Thoracic aorta (tissue), 2 donors: ENCODE results near the gene ZNF417. TPM values are rescaled to one million over a fixed set of nuclear protein-coding genes. Genes with fewer than 3 reads are reported as not detected.
A peak's percentile ranks its signal among the peaks of the same experiment; 100 is the strongest.
"Not testable (repeated sequence)": the region's sequence is repeated elsewhere in the genome, so short reads cannot be mapped to it uniquely, and the experiment has no call there.

ENCODE experiments used
- ATAC-seq: fragments of 150-250 bp; one replicate; pipeline ENCODE4 v1.8.0; 2017; ENCODE audit warnings: low read depth; ENCODE audit not compliant: insufficient number of reproducible peaks, low FRiP score
- DNase-seq: peaks from one replicate; pipeline ENCODE4 v3.0.0-alpha.2; 2020; ENCODE audit warnings: low spot score
- H3K27ac ChIP-seq, 2 donors: fragments of 200-600 bp; sonication (generic); 1 replicate in 1 of 2; 2 replicates in 1 of 2; pipeline ENCODE4 v1.5.1; 2016; ENCODE audit warnings: mild to moderate bottlenecking in 2 of 2, moderate library complexity in 2 of 2
- H3K27me3 ChIP-seq: fragments of 200-600 bp; sonication (generic); replicated peaks from 2 replicates; pipeline ENCODE4 v1.6.0; 2016; ENCODE audit warnings: mild to moderate bottlenecking; ENCODE audit not compliant: insufficient read depth
- H3K36me3 ChIP-seq: fragments of 200-600 bp; sonication (generic); one replicate; pipeline ENCODE4 v1.5.1; 2016
- H3K4me1 ChIP-seq, 2 donors: fragments of 200-600 bp; sonication (generic); 1 replicate in 1 of 2; 2 replicates in 1 of 2; pipeline versions ENCODE4 v1.5.1 to v1.6.0; 2016; ENCODE audit warnings: low read depth in 2 of 2, mild to moderate bottlenecking in 1 of 2; ENCODE audit not compliant: control insufficient read depth in 1 of 2
- H3K4me3 ChIP-seq: fragments of 200-600 bp; sonication (generic); 2 replicates; pipeline ENCODE4 v1.5.1; 2016; ENCODE audit warnings: mild to moderate bottlenecking
- H3K9me3 ChIP-seq: fragments of 200-600 bp; sonication (generic); 2 replicates; pipeline ENCODE4 v1.5.1; 2016
- total RNA-seq, 2 donors: library from RNA; depleted of rRNA; stranded (reverse); fragments of >200 nt; gene quantifications; one replicate each; pipeline versions ENCODE4 v1.1.0 to v1.2.3, GENCODE V29; 2016
- TF ChIP-seq, protein P1 (sequence below): fragments of 200-600 bp; sonication (generic); IDR thresholded peaks from one replicate; pipeline ENCODE4 v1.5.1; 2019; ENCODE audit warnings: antibody characterized with exemption

ZNF417 gene
- total RNA-seq, 2 donors from 2014 or later = 12.6 to 17.6 TPM

DNA sequence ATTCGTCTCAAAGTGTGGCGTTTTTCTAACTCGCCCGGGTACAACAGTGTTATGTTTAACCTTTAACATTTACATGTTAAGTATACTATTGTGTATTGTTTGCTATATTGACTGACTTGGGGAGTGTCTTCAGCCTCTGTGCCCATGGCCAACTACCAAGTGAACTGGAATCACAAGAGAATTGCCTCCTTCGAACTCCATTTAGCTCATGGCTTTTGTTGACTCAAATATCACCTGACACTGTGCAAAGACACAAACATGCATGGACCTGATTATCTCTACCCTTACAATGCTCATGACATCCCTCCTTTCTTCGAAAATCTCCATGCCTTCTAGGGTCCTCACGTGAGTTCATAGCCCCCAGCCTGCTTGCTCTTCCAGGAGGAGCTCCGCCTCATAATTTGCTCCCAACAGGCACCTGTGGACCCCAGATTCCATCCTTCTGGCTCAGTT, 28.3 kb downstream of the ZNF417 start:
- H3K36me3 ChIP-seq = no peaks in the 10 kb centered on the region
- no peak for ATAC-seq
- no peaks in the 10 kb centered on the region for H3K27me3 ChIP-seq
- no peak overlapping the region for H3K27ac ChIP-seq
- TF ChIP-seq, protein P1, sequence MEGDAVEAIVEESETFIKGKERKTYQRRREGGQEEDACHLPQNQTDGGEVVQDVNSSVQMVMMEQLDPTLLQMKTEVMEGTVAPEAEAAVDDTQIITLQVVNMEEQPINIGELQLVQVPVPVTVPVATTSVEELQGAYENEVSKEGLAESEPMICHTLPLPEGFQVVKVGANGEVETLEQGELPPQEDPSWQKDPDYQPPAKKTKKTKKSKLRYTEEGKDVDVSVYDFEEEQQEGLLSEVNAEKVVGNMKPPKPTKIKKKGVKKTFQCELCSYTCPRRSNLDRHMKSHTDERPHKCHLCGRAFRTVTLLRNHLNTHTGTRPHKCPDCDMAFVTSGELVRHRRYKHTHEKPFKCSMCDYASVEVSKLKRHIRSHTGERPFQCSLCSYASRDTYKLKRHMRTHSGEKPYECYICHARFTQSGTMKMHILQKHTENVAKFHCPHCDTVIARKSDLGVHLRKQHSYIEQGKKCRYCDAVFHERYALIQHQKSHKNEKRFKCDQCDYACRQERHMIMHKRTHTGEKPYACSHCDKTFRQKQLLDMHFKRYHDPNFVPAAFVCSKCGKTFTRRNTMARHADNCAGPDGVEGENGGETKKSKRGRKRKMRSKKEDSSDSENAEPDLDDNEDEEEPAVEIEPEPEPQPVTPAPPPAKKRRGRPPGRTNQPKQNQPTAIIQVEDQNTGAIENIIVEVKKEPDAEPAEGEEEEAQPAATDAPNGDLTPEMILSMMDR = no peak
- DNase-seq = no peak
- H3K9me3 ChIP-seq = no peaks in the 10 kb centered on the region
- H3K4me1 ChIP-seq = no peaks in the 10 kb centered on the region
- H3K4me3 ChIP-seq = peak overlapping the region; percentile 76

DNA sequence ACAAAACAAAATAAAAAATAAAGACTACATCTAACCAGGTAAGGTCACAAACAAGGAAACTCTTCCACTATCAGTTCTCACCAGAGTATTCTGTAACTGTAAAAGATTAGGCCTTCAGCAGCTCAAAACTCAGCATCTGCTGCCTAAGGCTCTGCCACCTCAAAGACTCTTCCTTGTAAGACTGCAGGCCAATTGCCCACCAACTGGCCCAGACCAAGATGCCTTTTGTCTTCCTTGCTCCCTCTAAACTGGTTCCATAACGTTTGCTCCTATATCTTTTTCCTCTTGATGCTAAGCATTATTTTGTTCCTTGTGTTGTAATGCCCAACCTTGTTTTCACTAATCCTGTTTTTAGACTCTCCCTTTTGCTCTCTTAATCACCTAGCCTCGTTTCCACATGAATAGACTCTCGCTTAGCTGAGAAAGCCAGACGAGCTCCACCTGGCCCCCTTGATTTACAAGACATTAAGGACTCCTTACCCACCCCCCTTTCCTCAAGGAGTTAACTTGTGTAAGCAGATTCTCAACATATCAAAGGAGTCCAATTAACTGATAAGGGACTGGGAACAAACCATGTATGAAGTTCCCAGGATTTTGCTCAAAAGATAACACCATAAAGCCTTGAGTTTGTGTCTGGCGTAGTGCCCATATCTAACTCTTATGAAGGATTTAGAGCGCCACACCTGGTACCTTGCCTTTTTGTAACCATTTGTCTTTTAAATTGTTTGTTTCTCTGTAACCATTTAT, 29.0 kb downstream of the ZNF417 start:
- H3K36me3 ChIP-seq = no peaks in the 10 kb centered on the region
- no peaks in the 10 kb centered on the region for H3K9me3 ChIP-seq
- no peaks in the 10 kb centered on the region for H3K4me1 ChIP-seq
- no peak for DNase-seq
- no peaks in the 10 kb centered on the region for H3K27me3 ChIP-seq
- H3K4me3 ChIP-seq = peak overlapping the region; percentile 76
- ATAC-seq = no peak
- TF ChIP-seq, protein P1 = no peak
- H3K27ac ChIP-seq = no peak overlapping the region

DNA sequence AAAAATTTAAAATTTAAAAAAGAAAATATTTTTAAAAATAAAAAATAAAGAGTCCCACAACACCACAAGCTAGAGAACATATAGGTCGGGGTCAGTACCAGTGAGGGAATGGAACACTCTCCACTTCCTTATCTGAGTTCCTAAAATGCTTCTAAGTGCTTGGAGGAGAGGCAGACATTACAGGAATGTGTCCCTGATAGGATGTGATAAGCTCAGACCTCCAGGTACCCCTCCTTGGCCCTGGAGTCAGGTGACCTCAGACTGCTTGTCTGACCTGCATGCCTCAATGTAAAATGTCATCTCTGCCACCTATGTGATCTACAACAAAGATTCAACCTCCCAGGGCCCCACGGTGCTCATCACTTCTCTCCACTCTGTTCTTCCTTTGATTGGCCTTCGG, 30.3 kb downstream of the ZNF417 start:
- H3K36me3 ChIP-seq = no peaks in the 10 kb centered on the region
- H3K4me3 ChIP-seq = no peak overlapping the region
- H3K4me1 ChIP-seq = no peaks in the 10 kb centered on the region
- H3K27me3 ChIP-seq = no peaks in the 10 kb centered on the region
- H3K27ac ChIP-seq = no peak overlapping the region
- TF ChIP-seq, protein P1 = no peak
- no peaks in the 10 kb centered on the region for H3K9me3 ChIP-seq
- DNase-seq (no peak), ATAC-seq (no peak)

DNA sequence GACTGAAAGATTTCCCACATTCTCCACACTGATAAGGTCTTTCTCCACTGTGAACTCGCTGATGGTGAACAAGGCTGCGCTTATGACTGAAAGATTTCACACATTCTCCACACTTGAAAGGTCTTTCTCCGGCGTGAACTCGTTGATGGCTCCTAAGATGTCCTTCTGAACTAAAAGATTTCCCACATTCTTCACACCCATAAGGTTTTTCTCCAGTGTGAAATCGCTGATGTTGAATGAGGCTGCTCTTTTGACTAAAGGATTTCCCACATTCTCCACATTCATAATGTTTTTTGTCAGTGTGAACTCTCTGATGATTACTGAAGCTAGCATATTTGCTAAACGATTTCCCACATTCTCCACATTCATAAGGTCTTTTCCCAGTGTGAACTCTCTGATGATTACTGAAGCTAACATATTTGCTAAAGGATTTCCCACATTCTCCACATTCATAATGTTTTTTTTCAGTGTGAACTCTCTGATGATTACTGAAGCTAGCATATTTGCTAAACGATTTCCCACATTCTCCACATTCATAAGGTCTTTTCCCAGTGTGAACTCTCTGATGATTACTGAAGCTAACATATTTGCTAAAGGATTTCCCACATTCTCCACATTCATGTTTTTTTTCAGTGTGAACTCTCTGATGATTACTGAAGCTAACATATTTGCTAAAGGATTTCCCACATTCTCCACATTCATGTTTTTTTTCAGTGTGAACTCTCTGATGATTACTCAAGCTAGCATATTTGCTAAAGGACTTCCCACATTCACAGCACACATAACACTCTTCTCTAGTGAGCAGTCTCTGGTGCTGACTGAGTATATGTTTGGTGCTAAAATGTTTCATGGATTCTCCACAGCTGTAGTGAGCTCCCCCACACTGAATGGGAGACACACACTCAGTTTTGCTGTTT, 42.3 kb downstream of the ZNF417 start:
- not testable (repeated sequence) for H3K4me1 ChIP-seq, H3K27me3 ChIP-seq, H3K4me3 ChIP-seq, DNase-seq, H3K27ac ChIP-seq, H3K36me3 ChIP-seq, ATAC-seq
- peaks cover 67% of the 10 kb centered on the region for H3K9me3 ChIP-seq

GRCh38 chr19:57872450-57872849, 43.9 kb downstream of the ZNF417 start:
- no peak for DNase-seq
- no peak overlapping the region for H3K4me3 ChIP-seq
- H3K36me3 ChIP-seq = peaks cover 10% of the 10 kb centered on the region
- no peak for ATAC-seq
- no peak overlapping the region for H3K27ac ChIP-seq
- no peaks in the 10 kb centered on the region for H3K27me3 ChIP-seq
- peaks cover 80% of the 10 kb centered on the region for H3K9me3 ChIP-seq
- no peaks in the 10 kb centered on the region for H3K4me1 ChIP-seq
- TF ChIP-seq, protein P1 = no peak
